NB4 (cell line): ENCODE measurements around the gene SDCBP2.

Experiments used
- DNase-seq: peaks from one replicate; pipeline ENCODE4 v3.0.0; 2010; ENCODE audit warnings: low read depth
- H3K4me3 ChIP-seq: one replicate; pipeline ENCODE4 v1.5.1; 2011; ENCODE audit warnings: mild to moderate bottlenecking, low read depth, low read length, moderate library complexity
- CTCF ChIP-seq: IDR thresholded peaks from one replicate; pipeline ENCODE4 v1.5.1; 2012; ENCODE audit warnings: low read depth, low read length
- MAX ChIP-seq: IDR thresholded peaks from 2 replicates; pipeline ENCODE4 v1.6.1; 2011; ENCODE audit warnings: low read depth, low read length
- MYC ChIP-seq: IDR thresholded peaks from 2 replicates; pipeline ENCODE4 v1.6.1; 2011; ENCODE audit warnings: low read depth, low read length
- POLR2A ChIP-seq: IDR thresholded peaks from 2 replicates; pipeline ENCODE4 v1.6.1; 2011; ENCODE audit warnings: mild to moderate bottlenecking; ENCODE audit not compliant: insufficient read length; ENCODE audit errors: extremely low read depth

The SDCBP2 gene

GRCh38 chr20:1266167-1266973 lies 62.6 kb downstream of the SDCBP2 start, which contains the start of gene SNPH:
Gene SNPH, plus strand, starts transcription at chr20:1266294. Its CDS starts 29,946 bp downstream, at chr20:1296240.
- TF ChIP-seq POLR2A (no peak), MAX (no peak), MYC (no peak), CTCF (no peak)
- DNase-seq, result peak; percentile 77
- H3K4me3 ChIP-seq, result peak within 1 kb of the TSS; percentile 27

GRCh38 chr20:1265916-1266166 lies 63.1 kb downstream of the SDCBP2 start:
- H3K4me3 ChIP-seq, result peak overlapping the region; percentile 27
- TF ChIP-seq MAX, result no peak
- TF ChIP-seq POLR2A, result no peak
- TF ChIP-seq MYC, result no peak
- no peak for TF ChIP-seq CTCF
- DNase-seq, result no peak

GRCh38 chr20:1265226-1265915 lies 63.6 kb downstream of the SDCBP2 start:
- TF ChIP-seq MYC, result no peak
- TF ChIP-seq MAX, result no peak
- no peak for TF ChIP-seq POLR2A
- no peak for TF ChIP-seq CTCF
- no peak for DNase-seq
- peak overlapping the region; percentile 27 for H3K4me3 ChIP-seq

GRCh38 chr20:1264727-1265126 lies 64.2 kb downstream of the SDCBP2 start:
- H3K4me3 ChIP-seq, result no peak overlapping the region
- DNase-seq, result no peak
- no peak for TF ChIP-seq MAX
- TF ChIP-seq CTCF, result no peak
- TF ChIP-seq MYC, result no peak
- no peak for TF ChIP-seq POLR2A

- H3K4me3 ChIP-seq, result no peak overlapping the region
- no peak for TF ChIP-seq POLR2A
- no peak for TF ChIP-seq MYC
- TF ChIP-seq MAX, result no peak
- no peak for TF ChIP-seq CTCF
- no peak for DNase-seq
Measured at GRCh38 chr20:1263853-1264252, 65.1 kb downstream of the SDCBP2 start.
